Body of pancreas (tissue), 4 donors: ENCODE results near the gene TTC33.

Experiments
- CTCF ChIP-seq, 7 experiments: fragments of 450-650 bp in 4 of 7; fragments of 200-600 bp in 3 of 7; sonication (generic) in 3 of 7; IDR thresholded peaks; one replicate each; pipeline ENCODE4 v1.5.1; 2016 to 2019; ENCODE audit warnings: antibody characterized with exemption in 7 of 7
- POLR2A ChIP-seq, 3 donors: fragments of 450-650 bp; IDR thresholded peaks; one replicate each; pipeline ENCODE4 v1.6.1; 2016; ENCODE audit warnings: antibody characterized with exemption in 3 of 3, mild to moderate bottlenecking in 2 of 3

DNA sequence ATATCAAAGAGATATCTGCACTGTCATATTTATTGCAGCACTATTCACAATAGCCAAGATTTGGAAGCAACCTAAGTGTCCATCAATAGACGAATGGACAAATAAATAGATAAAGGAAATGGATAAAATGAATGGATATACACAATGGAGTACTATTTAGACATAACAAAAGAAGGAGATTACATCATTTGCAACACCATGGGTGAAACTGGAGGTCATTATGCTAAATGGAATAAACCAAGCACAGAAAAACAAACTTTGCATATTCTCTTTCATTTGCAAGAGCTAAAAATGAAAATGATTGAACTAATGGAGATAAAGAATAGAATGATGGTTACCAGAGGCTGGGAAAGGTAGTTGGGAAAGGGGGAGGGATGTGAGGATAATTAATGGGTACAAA is 231.1 kb downstream of the TTC33 start:
- TF ChIP-seq POLR2A (IDR thresholded peaks at IDR 0.05) = no peak
- TF ChIP-seq CTCF (IDR thresholded peaks at IDR 0.05) = no peak
